Measurements from ENCODE around the gene LARP4. TPM values are rescaled to one million over a fixed set of nuclear protein-coding genes. Genes with fewer than 3 reads are reported as not detected.
"Not testable (repeated sequence)": the region's sequence is repeated elsewhere in the genome, so short reads cannot be mapped to it uniquely, and the experiment has no call there.

The LARP4 gene
- total and polyA plus RNA-seq, 8 donors: 5.8 to 89.6 (median 22.8) TPM

DNA sequence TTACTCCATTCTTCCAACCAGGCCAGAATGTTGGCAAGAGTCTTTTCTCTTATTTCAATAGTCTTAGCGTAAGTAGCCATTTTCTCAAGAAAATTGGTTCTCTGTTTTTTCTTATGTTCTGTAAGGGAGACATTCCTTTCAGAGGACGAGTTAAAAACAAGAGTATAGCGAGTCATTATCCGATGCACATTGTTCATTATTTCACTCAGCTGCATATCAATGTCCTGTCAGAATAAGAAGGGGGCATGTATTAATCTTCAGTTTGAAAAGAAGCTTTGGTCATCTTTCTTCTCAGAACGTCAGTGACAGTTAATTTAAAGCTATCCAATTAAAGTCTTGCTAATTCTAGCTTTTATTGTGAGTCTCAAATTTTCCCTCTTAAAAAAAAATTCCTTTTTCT is 37.5 kb upstream of the LARP4 start:
- Histone ChIP-seq H3K36me3 (no peaks in the 10 kb centered on the region), H3K27me3 (no peaks in the 10 kb centered on the region), H3K27ac (no peak overlapping the region), H3K4me1 (no peaks in the 10 kb centered on the region), H3K4me3 (no peak overlapping the region), H3K9me3 (no peaks in the 10 kb centered on the region)
- WGBS, 5 donors: 80 to 86% (median 85%) methylated on average over 5 of the region's 5 CpGs
- no peak for TF ChIP-seq POLR2A (IDR thresholded peaks at IDR 0.05)
- no peak for TF ChIP-seq POLR2AphosphoS5 (IDR thresholded peaks at IDR 0.05)
- TF ChIP-seq EP300 (IDR thresholded peaks at IDR 0.05): no peak
- TF ChIP-seq, protein P1, sequence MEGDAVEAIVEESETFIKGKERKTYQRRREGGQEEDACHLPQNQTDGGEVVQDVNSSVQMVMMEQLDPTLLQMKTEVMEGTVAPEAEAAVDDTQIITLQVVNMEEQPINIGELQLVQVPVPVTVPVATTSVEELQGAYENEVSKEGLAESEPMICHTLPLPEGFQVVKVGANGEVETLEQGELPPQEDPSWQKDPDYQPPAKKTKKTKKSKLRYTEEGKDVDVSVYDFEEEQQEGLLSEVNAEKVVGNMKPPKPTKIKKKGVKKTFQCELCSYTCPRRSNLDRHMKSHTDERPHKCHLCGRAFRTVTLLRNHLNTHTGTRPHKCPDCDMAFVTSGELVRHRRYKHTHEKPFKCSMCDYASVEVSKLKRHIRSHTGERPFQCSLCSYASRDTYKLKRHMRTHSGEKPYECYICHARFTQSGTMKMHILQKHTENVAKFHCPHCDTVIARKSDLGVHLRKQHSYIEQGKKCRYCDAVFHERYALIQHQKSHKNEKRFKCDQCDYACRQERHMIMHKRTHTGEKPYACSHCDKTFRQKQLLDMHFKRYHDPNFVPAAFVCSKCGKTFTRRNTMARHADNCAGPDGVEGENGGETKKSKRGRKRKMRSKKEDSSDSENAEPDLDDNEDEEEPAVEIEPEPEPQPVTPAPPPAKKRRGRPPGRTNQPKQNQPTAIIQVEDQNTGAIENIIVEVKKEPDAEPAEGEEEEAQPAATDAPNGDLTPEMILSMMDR (IDR thresholded peaks at IDR 0.05): no peak
- intact Hi-C loops (cut with DNase I; ENCODE audit: low total_unique reads): no loop called here
- no peak for DNase-seq

DNA sequence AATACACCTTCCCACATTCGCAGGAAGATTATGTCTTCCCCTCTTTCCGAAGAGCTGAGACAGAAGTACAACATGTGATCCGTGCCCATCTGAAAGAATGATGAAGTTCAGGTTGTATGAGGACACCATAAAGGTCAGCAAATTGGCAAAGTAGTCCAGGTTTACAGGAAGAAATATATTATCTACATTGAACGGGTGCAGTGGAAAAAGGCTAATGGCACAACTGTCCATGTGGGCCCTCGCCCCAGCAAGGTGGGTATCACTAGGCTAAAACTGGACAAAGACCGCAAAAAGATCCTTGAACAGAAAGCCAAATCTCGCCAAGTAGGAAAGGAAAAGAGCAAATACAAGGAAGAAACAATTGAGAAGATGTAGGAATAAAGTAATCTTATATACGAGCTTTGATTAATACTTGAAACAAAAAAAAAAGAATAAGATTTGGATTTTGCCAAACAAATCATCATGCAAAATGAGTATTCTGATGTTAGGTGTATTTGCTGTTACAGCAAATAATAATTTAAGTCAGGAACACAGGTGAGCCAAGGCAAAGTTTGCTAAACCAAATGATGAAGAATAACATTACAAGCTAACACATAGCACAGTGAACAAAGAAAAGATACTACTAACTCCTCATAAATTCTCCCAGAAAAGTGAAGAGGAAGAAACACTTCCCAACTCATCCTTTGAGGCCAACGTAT is 34.8 kb upstream of the LARP4 start:
- intact Hi-C loops (cut with DNase I; ENCODE audit: low total_unique reads): no loop called here
- no peaks in the 10 kb centered on the region for H3K27me3 ChIP-seq
- no peaks in the 10 kb centered on the region for H3K4me1 ChIP-seq
- no peak for DNase-seq
- no peak for TF ChIP-seq POLR2AphosphoS5 (IDR thresholded peaks at IDR 0.05)
- TF ChIP-seq EP300 (IDR thresholded peaks at IDR 0.05): no peak
- no peak for TF ChIP-seq POLR2A (IDR thresholded peaks at IDR 0.05)
- TF ChIP-seq, protein P1 (IDR thresholded peaks at IDR 0.05): no peak
- no peaks in the 10 kb centered on the region for H3K36me3 ChIP-seq
- 67 to 86% (median 80%) methylated on average over 9 of the region's 9 CpGs for WGBS, 5 donors
- no peak overlapping the region for H3K4me3 ChIP-seq
- no peaks in the 10 kb centered on the region for H3K9me3 ChIP-seq
- H3K27ac ChIP-seq: no peak overlapping the region

DNA sequence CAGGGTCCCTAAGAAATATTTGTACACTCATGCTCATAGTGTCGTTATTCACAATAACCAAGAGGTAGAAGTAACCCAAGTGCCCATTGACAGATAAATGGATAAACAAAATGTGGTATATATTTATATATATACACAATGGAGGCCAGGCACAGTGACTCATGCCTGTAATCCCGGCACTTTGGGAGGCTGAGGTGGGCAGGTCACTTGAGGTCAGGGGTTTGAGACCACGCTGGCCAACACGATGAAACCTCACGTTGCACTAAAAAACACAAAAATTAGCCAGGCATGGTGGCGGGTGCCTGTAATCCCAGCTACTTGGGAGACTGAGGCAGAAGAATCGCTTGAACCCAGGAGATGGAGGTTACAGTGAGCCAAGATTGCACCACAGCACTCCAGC is 30.0 kb upstream of the LARP4 start:
- DNase-seq; H3K27me3 ChIP-seq; intact Hi-C loops (cut with DNase I; ENCODE audit: low total_unique reads); H3K36me3 ChIP-seq; H3K4me3 ChIP-seq; H3K27ac ChIP-seq; H3K4me1 ChIP-seq; H3K9me3 ChIP-seq: not testable (repeated sequence)
- 62 to 81% (median 70%) methylated on average over 7 of the region's 7 CpGs for WGBS, 5 donors

DNA sequence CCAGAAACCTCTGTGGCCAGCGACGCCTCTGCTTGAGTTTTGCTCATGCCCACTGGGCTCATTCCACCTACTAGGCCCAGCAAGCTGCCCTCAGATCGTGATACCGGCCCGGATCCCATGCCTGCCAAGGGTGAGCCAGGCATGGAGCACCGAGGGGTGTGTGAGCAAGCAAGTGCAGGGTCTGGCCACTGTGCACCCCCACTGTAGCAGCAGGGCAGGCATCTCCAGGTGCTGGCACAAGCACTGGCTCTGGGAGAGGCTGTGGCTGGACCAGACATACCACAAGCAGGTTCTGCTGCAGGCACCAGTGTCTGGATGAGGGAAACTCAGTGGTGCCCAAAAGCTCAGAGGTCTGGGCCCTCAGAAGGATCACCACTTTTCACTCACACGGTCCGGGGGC is 24.9 kb upstream of the LARP4 start:
- H3K27me3 ChIP-seq: no peaks in the 10 kb centered on the region
- H3K9me3 ChIP-seq: no peaks in the 10 kb centered on the region
- H3K4me3 ChIP-seq: no peak overlapping the region
- no peak overlapping the region for H3K27ac ChIP-seq
- H3K4me1 ChIP-seq: peaks cover 0 to 4% (median 0%) of the 10 kb centered on the region in 4 donors
- TF ChIP-seq, protein P1 (IDR thresholded peaks at IDR 0.05): no peak
- TF ChIP-seq POLR2AphosphoS5 (IDR thresholded peaks at IDR 0.05) (no peak), POLR2A (IDR thresholded peaks at IDR 0.05) (no peak), EP300 (IDR thresholded peaks at IDR 0.05) (no peak)
- DNase-seq: no peak
- H3K36me3 ChIP-seq: no peaks in the 10 kb centered on the region
- WGBS, 5 donors: 92 to 97% (median 94%) methylated on average over 7 to 8 of the region's 8 CpGs
- intact Hi-C loops (cut with DNase I; ENCODE audit: low total_unique reads): no loop called here

DNA sequence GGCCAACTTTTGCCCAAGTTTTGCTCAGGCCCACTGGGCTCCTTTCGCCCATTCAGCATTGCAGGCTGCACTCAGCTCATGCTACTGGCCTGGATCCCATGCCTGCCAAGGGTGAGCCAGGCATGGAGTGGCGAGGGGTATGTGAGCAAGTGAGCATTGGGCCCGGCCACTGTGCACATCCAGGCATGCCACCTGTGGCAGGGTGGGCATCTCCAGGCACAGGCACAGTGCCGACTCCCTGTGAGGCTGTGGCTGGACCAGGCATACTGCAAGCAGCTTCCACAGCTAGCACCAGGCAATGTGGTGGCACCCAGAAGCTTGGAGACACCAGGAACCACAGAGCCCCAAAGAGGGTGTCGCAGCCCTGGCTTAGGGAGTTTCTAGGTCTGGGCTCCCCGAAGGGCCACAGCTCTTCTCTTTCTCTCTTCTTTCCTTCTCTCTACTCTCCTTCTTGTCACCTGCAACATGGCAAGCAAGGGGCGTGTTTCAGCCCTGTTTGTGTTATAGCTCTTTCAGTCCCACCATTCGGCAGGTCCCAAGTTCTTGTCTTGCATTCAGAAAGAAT is 19.8 kb upstream of the LARP4 start:
- Histone ChIP-seq H3K27me3 (no peaks in the 10 kb centered on the region), H3K4me1 (peaks cover 0 to 4% (median 0%) of the 10 kb centered on the region in 4 donors), H3K9me3 (no peaks in the 10 kb centered on the region), H3K27ac (no peak overlapping the region), H3K36me3 (no peaks in the 10 kb centered on the region), H3K4me3 (no peak overlapping the region)
- 90 to 98% (median 95%) methylated on average over 8 of the region's 8 CpGs for WGBS, 5 donors
- no peak for TF ChIP-seq POLR2AphosphoS5 (IDR thresholded peaks at IDR 0.05)
- TF ChIP-seq, protein P1 (IDR thresholded peaks at IDR 0.05): no peak
- no peak for DNase-seq
- intact Hi-C loops (cut with DNase I; ENCODE audit: low total_unique reads): no loop called here

Data from stomach (tissue), 9 donors.